ENCODE data around the gene STXBP5L. TPM values are rescaled to one million over a fixed set of nuclear protein-coding genes. Genes with fewer than 3 reads are reported as not detected.
"Not testable (repeated sequence)": the region's sequence is repeated elsewhere in the genome, so short reads cannot be mapped to it uniquely, and the experiment has no call there.

STXBP5L gene
- total RNA-seq, 2 experiments from 2014 or later, result not detected

- Mint-ChIP-seq H3K4me1 (no peaks in the 10 kb centered on the region), H3K27me3 (peaks cover 8% of the 10 kb centered on the region), H3K27ac (no peak overlapping the region), H3K36me3 (ENCODE audit: low read depth) (no peaks in the 10 kb centered on the region), H3K9me3 (no peaks in the 10 kb centered on the region), H3K4me3 (no peak overlapping the region)
- POLR2A ChIA-PET, result no interaction called here
- CTCF ChIA-PET, result no interaction called here
- no peak for DNase-seq
Observed at GRCh38 chr3:121330118-121330517, 422.1 kb downstream of the STXBP5L start.

- H3K4me1 Mint-ChIP-seq, result no peaks in the 10 kb centered on the region
- ChIA-PET POLR2A (no interaction called here), CTCF (no interaction called here)
- peaks cover 8% of the 10 kb centered on the region for H3K27me3 Mint-ChIP-seq
- DNase-seq, result no peak
- H3K36me3 Mint-ChIP-seq (ENCODE audit: low read depth), result no peaks in the 10 kb centered on the region
- no peak overlapping the region for H3K4me3 Mint-ChIP-seq
- no peaks in the 10 kb centered on the region for H3K9me3 Mint-ChIP-seq
- H3K27ac Mint-ChIP-seq, result no peak overlapping the region
Observed at GRCh38 chr3:121330634-121331033, 422.6 kb downstream of the STXBP5L start.

DNA sequence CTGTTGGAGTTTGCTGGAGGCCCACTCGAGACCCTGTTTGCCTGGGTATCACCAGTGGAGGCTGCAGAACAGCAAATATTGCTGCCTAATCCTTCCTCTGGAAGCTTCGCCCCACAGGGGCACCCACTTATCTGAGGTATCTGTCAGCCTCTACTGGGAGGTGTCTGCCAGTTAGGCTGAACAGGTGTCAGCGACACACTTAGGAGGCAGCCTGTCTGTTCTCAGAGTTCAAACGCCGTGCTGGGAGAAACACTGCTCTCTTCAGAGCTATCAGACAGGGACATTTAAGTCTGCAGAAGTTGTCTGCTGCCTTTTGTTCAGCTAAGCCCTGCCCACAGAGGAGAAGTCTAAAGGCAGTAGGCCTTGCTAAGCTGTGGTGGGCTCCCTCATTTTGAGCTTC lies 448.0 kb downstream of the STXBP5L start:
- H3K4me3 Mint-ChIP-seq; POLR2A ChIA-PET; DNase-seq; H3K4me1 Mint-ChIP-seq; H3K36me3 Mint-ChIP-seq (ENCODE audit: low read depth); CTCF ChIA-PET; H3K27me3 Mint-ChIP-seq; H3K9me3 Mint-ChIP-seq; H3K27ac Mint-ChIP-seq: not testable (repeated sequence)

DNA sequence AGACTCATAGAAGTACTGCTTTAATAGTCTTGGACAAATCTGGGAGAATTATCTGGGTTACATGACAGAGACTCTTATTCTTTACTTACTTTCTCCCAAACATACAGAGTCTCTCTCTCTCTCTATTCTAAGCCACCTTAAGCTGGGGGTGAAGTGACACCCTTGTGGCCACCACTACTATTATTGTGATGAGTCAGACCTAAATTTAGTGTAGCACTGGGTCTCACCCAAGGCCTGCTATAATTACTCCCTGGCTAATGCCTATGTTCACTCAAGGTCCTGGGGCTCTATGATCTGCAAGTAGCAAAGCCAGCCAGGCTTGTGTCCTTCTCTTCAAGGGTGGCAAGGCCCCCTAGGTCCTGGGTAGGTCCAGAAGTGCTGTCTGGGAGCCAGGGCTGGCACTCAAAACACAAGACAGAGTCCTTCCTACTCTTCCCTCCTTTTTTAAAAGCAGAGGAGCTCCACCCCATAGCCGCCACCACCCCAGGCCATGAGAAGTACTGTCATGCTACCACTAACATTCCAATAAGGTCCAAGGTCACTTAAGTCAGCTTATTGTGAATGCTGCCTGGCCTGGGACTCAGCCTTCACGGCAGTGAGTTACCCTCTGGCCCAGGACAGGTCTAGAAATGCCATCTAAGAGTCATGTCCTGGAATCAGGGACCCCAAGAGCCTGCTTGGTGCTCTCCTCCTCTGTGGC lies 454.2 kb downstream of the STXBP5L start:
- no peak for DNase-seq
- no peaks in the 10 kb centered on the region for H3K36me3 Mint-ChIP-seq (ENCODE audit: low read depth)
- no peak overlapping the region for H3K27ac Mint-ChIP-seq
- H3K4me1 Mint-ChIP-seq, result no peaks in the 10 kb centered on the region
- H3K9me3 Mint-ChIP-seq, result peaks cover 4% of the 10 kb centered on the region
- ChIA-PET POLR2A (no interaction called here), CTCF (no interaction called here)
- no peak overlapping the region for H3K4me3 Mint-ChIP-seq
- H3K27me3 Mint-ChIP-seq, result peaks cover 9% of the 10 kb centered on the region

GRCh38 chr3:121388308-121388707 lies 480.3 kb downstream of the STXBP5L start:
- H3K27ac Mint-ChIP-seq; POLR2A ChIA-PET; H3K36me3 Mint-ChIP-seq (ENCODE audit: low read depth); DNase-seq; H3K9me3 Mint-ChIP-seq; H3K4me3 Mint-ChIP-seq; H3K4me1 Mint-ChIP-seq; CTCF ChIA-PET: not testable (repeated sequence)
- peaks cover 16% of the 10 kb centered on the region for H3K27me3 Mint-ChIP-seq

DNA sequence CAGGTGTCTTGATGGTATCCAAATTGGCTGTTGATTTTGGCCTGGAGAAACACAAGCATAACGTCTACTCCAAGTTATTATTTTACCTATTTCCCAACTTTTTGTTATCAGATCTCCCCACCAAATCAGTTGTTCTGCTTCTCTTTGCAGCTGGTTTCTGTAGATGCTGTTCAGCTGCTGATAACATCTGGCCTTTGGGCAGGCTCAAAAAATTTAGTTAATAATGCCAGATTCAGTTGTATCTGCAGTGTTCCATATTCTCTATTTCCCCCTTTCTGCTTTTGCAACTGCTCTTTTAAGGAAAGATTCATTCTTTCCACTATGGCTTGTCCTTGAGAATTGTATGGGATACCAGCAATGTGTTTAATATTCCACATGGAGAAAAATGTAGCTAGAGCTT lies 488.0 kb downstream of the STXBP5L start:
- POLR2A ChIA-PET; H3K4me1 Mint-ChIP-seq; DNase-seq; CTCF ChIA-PET; H3K27me3 Mint-ChIP-seq; H3K9me3 Mint-ChIP-seq; H3K27ac Mint-ChIP-seq; H3K4me3 Mint-ChIP-seq; H3K36me3 Mint-ChIP-seq (ENCODE audit: low read depth): not testable (repeated sequence)

- H3K27me3 Mint-ChIP-seq; H3K9me3 Mint-ChIP-seq; H3K4me1 Mint-ChIP-seq; CTCF ChIA-PET; H3K36me3 Mint-ChIP-seq (ENCODE audit: low read depth); H3K27ac Mint-ChIP-seq; DNase-seq; POLR2A ChIA-PET; H3K4me3 Mint-ChIP-seq: not testable (repeated sequence)
Observed at GRCh38 chr3:121398051-121398450, 490.0 kb downstream of the STXBP5L start.

- CTCF ChIA-PET, result no interaction called here
- no peak overlapping the region for H3K27ac Mint-ChIP-seq
- DNase-seq, result no peak
- POLR2A ChIA-PET, result no interaction called here
- H3K4me3 Mint-ChIP-seq, result no peak overlapping the region
- H3K36me3 Mint-ChIP-seq (ENCODE audit: low read depth), result no peaks in the 10 kb centered on the region
- peaks cover 5% of the 10 kb centered on the region for H3K27me3 Mint-ChIP-seq
- no peaks in the 10 kb centered on the region for H3K9me3 Mint-ChIP-seq
- H3K4me1 Mint-ChIP-seq, result no peaks in the 10 kb centered on the region
Observed at GRCh38 chr3:121399820-121400219, 491.8 kb downstream of the STXBP5L start.

- ChIA-PET POLR2A (no interaction called here), CTCF (no interaction called here)
- Mint-ChIP-seq H3K27ac (no peak overlapping the region), H3K27me3 (peaks cover 9% of the 10 kb centered on the region), H3K9me3 (no peaks in the 10 kb centered on the region), H3K4me1 (no peaks in the 10 kb centered on the region), H3K36me3 (ENCODE audit: low read depth) (no peaks in the 10 kb centered on the region), H3K4me3 (no peak overlapping the region)
- no peak for DNase-seq
Observed at GRCh38 chr3:121405631-121406030, 497.6 kb downstream of the STXBP5L start.

GRCh38 chr3:121411523-121411922 lies 503.5 kb downstream of the STXBP5L start:
- H3K27me3 Mint-ChIP-seq, result peaks cover 5% of the 10 kb centered on the region
- CTCF ChIA-PET, result no interaction called here

DNA sequence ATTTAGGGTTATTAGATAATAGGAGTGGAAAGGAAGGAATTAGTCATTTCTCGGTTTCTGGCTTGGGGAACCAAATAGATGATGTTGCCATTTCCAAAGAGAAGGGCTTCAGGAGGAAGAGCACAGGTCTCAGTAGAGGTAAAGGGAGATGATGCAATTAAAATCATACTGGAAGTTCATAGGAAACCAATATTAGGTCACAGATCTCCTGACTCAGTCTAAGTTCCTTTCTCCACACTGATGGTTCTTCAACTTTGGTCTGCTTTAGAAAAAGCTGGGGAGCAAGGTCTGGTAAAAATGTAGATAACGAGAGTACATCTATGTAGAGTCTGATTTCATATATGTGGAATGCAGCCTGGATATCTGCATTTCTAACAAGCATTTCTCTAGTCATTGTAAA lies 506.9 kb downstream of the STXBP5L start:
- ChIA-PET CTCF (no interaction called here), POLR2A (no interaction called here)
- Mint-ChIP-seq H3K4me3 (no peak overlapping the region), H3K9me3 (no peaks in the 10 kb centered on the region), H3K27ac (no peak overlapping the region), H3K4me1 (no peaks in the 10 kb centered on the region), H3K27me3 (no peaks in the 10 kb centered on the region), H3K36me3 (ENCODE audit: low read depth) (peaks cover 4% of the 10 kb centered on the region)
- DNase-seq, result no peak

More at GRCh38 chr3:121411523-121411922, 503.5 kb downstream of the STXBP5L start:
- no peaks in the 10 kb centered on the region for H3K36me3 Mint-ChIP-seq (ENCODE audit: low read depth)
- DNase-seq, result no peak
- H3K9me3 Mint-ChIP-seq, result no peaks in the 10 kb centered on the region
- H3K4me1 Mint-ChIP-seq, result no peaks in the 10 kb centered on the region
- H3K27ac Mint-ChIP-seq, result no peak overlapping the region
- POLR2A ChIA-PET, result no interaction called here
- H3K4me3 Mint-ChIP-seq, result no peak overlapping the region

DNA sequence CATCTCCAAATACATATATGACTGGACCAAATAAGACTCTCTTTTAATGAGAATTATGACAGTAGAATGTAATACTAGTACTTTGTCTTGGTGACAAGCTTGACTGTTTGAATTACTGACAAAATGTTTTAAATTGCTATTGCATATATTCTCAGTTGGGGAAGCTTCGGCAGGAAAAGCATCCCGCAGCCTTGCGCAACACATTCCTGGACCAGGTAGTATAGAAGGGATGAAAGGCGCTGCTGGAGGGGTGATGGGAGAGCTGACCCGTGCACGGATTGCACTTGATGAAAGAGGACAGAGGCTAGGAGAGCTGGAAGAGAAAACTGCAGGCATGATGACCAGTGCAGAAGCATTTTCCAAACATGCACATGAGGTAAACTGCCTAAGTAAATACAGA lies 510.2 kb downstream of the STXBP5L start:
- no peak overlapping the region for H3K4me3 Mint-ChIP-seq
- no peak for DNase-seq
- POLR2A ChIA-PET, result no interaction called here
- no peaks in the 10 kb centered on the region for H3K27me3 Mint-ChIP-seq
- CTCF ChIA-PET, result interaction anchor here (0.5 to 0.8 kb wide), 2 partner anchors 34 to 856 kb away, joined by 3 to 4 read pairs; no protein-coding TSS in a partner anchor
- H3K27ac Mint-ChIP-seq, result no peak overlapping the region
- no peaks in the 10 kb centered on the region for H3K4me1 Mint-ChIP-seq
- H3K9me3 Mint-ChIP-seq, result no peaks in the 10 kb centered on the region
- H3K36me3 Mint-ChIP-seq (ENCODE audit: low read depth), result peaks cover 8% of the 10 kb centered on the region

DNA sequence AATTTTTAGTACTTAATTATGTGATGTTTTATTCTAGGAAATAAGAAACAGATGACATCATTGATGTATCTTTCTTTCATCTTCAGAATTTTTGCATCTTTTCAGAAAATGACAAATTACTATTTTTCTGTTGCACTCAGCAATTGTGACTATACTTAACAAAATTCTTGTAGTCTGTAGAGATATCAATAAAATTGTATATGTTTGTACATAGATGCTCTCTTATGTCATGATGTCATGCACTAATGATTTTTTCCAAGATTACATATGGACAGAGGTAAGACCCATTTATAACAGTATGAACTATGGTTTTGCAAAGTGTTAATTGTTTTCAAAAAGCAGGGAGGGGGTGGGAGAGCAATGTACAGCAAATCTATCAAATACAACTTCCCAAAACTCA lies 516.5 kb downstream of the STXBP5L start:
- H3K36me3 Mint-ChIP-seq (ENCODE audit: low read depth), result peaks cover 39% of the 10 kb centered on the region
- ChIA-PET CTCF (no interaction called here), POLR2A (no interaction called here)
- H3K4me1 Mint-ChIP-seq, result no peaks in the 10 kb centered on the region
- no peaks in the 10 kb centered on the region for H3K27me3 Mint-ChIP-seq
- DNase-seq, result no peak
- H3K4me3 Mint-ChIP-seq, result no peak overlapping the region
- H3K27ac Mint-ChIP-seq, result no peak overlapping the region
- no peaks in the 10 kb centered on the region for H3K9me3 Mint-ChIP-seq

DNA sequence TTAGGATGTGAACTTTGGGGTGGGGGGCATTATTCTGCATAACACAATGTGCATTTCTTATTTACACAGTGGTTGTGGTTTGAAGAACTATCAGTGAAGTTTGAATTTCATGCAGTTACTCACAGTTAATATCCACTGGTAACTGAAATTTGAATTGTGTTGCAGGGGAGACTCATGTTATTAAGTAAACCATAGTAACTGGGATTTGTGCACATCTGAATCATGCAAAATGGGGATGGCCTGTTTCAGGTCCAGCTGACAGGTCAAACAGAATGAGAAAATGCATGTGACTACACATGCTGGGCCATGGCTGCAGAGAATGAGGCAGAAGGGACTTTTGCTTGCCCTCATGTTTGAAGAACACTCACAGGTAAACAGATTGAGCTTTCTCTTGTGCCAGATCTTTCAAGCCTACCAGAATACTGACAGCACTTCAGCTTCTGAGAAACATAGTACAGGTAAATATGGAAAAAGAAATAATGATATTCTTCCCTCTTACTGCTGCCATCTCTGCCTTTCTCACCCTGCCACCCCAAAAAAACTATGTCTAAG lies 522.7 kb downstream of the STXBP5L start:
- CTCF ChIA-PET, result interaction anchor here (1.3 kb wide), 1 partner anchor 9 kb away, joined by 4 read pairs; no protein-coding TSS in a partner anchor
- no peak for DNase-seq
- POLR2A ChIA-PET, result no interaction called here
- Mint-ChIP-seq H3K4me3 (no peak overlapping the region), H3K36me3 (ENCODE audit: low read depth) (peaks cover 48% of the 10 kb centered on the region), H3K9me3 (no peaks in the 10 kb centered on the region), H3K4me1 (peaks cover 25% of the 10 kb centered on the region), H3K27me3 (no peaks in the 10 kb centered on the region), H3K27ac (no peak overlapping the region)
